HepG2 (cell line): ENCODE measurements around the gene PRPSAP1. TPM values are rescaled to one million over a fixed set of nuclear protein-coding genes. Genes with fewer than 3 reads are reported as not detected.

Experiments
- AKNA ChIP-seq: sonication (generic); formaldehyde crosslinking; IDR thresholded peaks from 2 replicates; pipeline ENCODE4 v1.4.0; 2020; ENCODE audit warnings: missing genetic modification reagents, borderline replicate concordance
- ARNT2 ChIP-seq: sonication (generic); formaldehyde crosslinking; IDR thresholded peaks from 2 replicates; pipeline ENCODE4 v1.8.0; 2022; ENCODE audit warnings: mild to moderate bottlenecking, low read depth, missing genetic modification reagents, moderate library complexity
- CENPT ChIP-seq: sonication (generic); formaldehyde crosslinking; IDR thresholded peaks from 2 replicates; pipeline ENCODE4 v1.8.0; 2022; ENCODE audit warnings: low read depth, mild to moderate bottlenecking, moderate library complexity, missing genetic modification reagents
- NFE2L2 ChIP-seq: fragments of 150-350 bp; IDR thresholded peaks from 2 replicates; pipeline ENCODE4 v1.6.1; 2014; ENCODE audit warnings: low read length
- PLRG1 ChIP-seq: fragments of 450-650 bp; conservative IDR thresholded peaks from 2 replicates; pipeline ENCODE4 v1.6.1; 2016
- SCMH1 ChIP-seq: sonication (generic); formaldehyde crosslinking; IDR thresholded peaks from 2 replicates; pipeline ENCODE4 v1.9.0; 2021; ENCODE audit warnings: missing genetic modification reagents, mild to moderate bottlenecking, borderline replicate concordance
- SIX1 ChIP-seq: sonication (generic); formaldehyde crosslinking; IDR thresholded peaks from 2 replicates; pipeline ENCODE4 v1.4.0; 2020; ENCODE audit warnings: missing genetic modification reagents, borderline replicate concordance
- ZBTB8A ChIP-seq: sonication (generic); formaldehyde crosslinking; IDR thresholded peaks from 2 replicates; pipeline ENCODE4 v1.4.0; 2020; ENCODE audit warnings: mild to moderate bottlenecking, low read depth, missing genetic modification reagents, borderline replicate concordance
- ZNF570 ChIP-seq: sonication (generic); formaldehyde crosslinking; IDR thresholded peaks from 2 replicates; pipeline ENCODE4 v1.4.0; 2020; ENCODE audit warnings: mild to moderate bottlenecking, missing genetic modification reagents, borderline replicate concordance
- ZNF687 ChIP-seq: sonication (generic); formaldehyde crosslinking; IDR thresholded peaks from 2 replicates; pipeline ENCODE4 v1.5.1; 2020; ENCODE audit warnings: mild to moderate bottlenecking, missing genetic modification reagents, moderate library complexity
- ZNF839 ChIP-seq: sonication (generic); formaldehyde crosslinking; IDR thresholded peaks from 2 replicates; pipeline ENCODE4 v1.4.0; 2020; ENCODE audit warnings: missing genetic modification reagents, mild to moderate bottlenecking, borderline replicate concordance
- polyA plus RNA-seq, 8 experiments: library from polyadenylated mRNA; depleted of rRNA in 3 of 8; stranded (reverse) in 7 of 8; unstranded in 1 of 8; fragments of >200 nt; fragmentation: Illumina TruSeq in 4 of 8; extraction: Trizol in 4 of 8; gene quantifications; 2 replicates each; pipeline versions ENCODE4 v1.2.1 to v1.2.3, GENCODE V29; 2011 to 2016; ENCODE audit warnings: low read depth in 4 of 8, missing spikeins in 1 of 8, mixed read lengths in 1 of 8; ENCODE audit not compliant: insufficient read depth in 1 of 8
- total RNA-seq, 5 experiments: library from RNA; depleted of rRNA; stranded (reverse); fragments of >200 nt; fragmentation: Illumina TruSeq; extraction: Trizol; gene quantifications; 2 replicates each; pipeline ENCODE4 v1.2.3, GENCODE V29; 2016; ENCODE audit warnings: low read depth in 1 of 5
- TF ChIP-seq, protein P1 (sequence below): sonication (generic); formaldehyde crosslinking; IDR thresholded peaks from 2 replicates; pipeline ENCODE4 v1.5.0; 2020; ENCODE audit warnings: missing genetic modification reagents, mild to moderate bottlenecking, borderline replicate concordance
- TF ChIP-seq, protein P2 (sequence below): sonication (generic); formaldehyde crosslinking; IDR thresholded peaks from 2 replicates; pipeline ENCODE4 v1.8.0; 2022; ENCODE audit warnings: mild to moderate bottlenecking, missing genetic modification reagents, borderline replicate concordance
- TF ChIP-seq, protein P3 (sequence below): IDR thresholded peaks from 2 replicates; pipeline ENCODE4 v1.6.1; 2018; ENCODE audit warnings: missing genetic modification reagents, mild to moderate bottlenecking, missing compliant biosample characterization

The PRPSAP1 gene
- total and polyA plus RNA-seq, 2 of the 13 experiments (the other 11 are each of a cell fraction or from before 2014, with no cell fraction given): 91.1 to 314 TPM

DNA sequence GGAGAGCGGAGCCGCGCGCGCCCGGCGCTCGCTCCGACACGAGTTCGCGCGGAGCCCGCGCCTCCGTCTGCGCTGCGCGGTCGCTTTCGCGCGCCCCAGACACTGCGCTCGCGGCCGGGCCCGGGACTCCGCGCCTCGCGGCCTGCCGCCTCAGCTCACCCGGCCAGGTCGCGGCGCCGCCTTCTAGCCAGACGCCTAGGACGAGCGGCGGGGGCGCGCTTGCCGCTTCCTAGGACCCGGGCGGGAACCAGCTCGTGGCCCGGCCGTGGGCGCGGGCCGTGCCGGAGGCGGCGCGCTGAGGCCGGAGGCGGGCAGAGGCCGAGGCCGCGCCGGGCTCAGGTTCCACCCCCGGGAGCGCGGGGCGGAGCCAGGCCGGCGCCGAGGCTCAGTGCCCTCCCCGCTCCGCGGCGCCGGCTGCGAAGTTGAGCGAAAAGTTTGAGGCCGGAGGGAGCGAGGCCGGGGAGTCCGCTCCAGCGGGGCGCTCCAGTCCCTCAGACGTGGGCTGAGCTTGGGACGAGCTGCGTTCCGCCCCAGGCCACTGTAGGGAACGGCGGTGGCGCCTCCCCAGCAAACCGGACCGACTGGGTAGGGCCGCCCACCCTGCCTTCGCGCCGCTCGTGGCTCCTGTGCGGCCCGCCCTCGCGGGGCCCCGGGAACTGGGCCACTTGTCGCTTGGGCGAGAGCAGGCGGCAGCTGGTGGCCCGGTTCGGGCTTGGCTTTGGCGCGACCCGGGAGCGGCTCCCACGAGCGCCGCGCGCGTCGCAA, 30.7 kb upstream of the PRPSAP1 start, which contains the start of gene SPHK1 (continued):
- TF ChIP-seq ZNF687 (peak; percentile 59), ZBTB8A (CRISPR knock-in tag) (no peak), AKNA (CRISPR knock-in tag) (no peak), ARNT2 (CRISPR knock-in tag) (peak; percentile 93; the same call in 1 of the 2 replicates), SCMH1 (no peak), ZNF570 (CRISPR knock-in tag) (no peak), CENPT (CRISPR knock-in tag) (no peak; the same call in 1 of the 2 replicates), PLRG1 (no peak), ZNF839 (CRISPR knock-in tag) (0 out of 2 replicates have a peak, but pooled peaks have one; percentile 24), SIX1 (CRISPR knock-in tag) (peak; percentile 45; the same call in 1 of the 2 replicates), NFE2L2 (no peak)
- TF ChIP-seq, protein P1, sequence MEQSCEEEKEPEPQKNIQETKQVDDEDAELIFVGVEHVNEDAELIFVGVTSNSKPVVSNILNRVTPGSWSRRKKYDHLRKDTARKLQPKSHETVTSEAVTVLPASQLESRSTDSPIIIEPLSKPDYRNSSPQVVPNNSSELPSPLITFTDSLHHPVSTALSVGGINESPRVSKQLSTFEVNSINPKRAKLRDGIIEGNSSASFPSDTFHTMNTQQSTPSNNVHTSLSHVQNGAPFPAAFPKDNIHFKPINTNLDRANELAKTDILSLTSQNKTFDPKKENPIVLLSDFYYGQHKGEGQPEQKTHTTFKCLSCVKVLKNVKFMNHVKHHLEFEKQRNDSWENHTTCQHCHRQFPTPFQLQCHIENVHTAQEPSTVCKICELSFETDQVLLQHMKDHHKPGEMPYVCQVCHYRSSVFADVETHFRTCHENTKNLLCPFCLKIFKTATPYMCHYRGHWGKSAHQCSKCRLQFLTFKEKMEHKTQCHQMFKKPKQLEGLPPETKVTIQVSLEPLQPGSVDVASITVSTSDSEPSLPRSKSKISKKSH (CRISPR knock-in tag): peak; percentile 54; the same call in 1 of the 2 replicates
- TF ChIP-seq, protein P2, sequence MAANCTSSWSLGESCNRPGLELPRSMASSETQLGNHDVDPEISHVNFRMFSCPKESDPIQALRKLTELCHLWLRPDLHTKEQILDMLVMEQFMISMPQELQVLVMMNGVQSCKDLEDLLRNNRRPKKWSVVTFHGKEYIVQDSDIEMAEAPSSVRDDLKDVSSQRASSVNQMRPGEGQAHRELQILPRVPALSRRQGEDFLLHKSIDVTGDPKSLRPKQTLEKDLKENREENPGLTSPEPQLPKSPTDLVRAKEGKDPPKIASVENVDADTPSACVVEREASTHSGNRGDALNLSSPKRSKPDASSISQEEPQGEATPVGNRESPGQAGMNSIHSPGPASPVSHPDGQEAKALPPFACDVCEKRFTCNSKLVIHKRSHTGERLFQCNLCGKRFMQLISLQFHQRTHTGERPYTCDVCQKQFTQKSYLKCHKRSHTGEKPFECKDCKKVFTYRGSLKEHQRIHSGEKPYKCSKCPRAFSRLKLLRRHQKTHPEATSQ: peak; percentile 70
- TF ChIP-seq, protein P3, sequence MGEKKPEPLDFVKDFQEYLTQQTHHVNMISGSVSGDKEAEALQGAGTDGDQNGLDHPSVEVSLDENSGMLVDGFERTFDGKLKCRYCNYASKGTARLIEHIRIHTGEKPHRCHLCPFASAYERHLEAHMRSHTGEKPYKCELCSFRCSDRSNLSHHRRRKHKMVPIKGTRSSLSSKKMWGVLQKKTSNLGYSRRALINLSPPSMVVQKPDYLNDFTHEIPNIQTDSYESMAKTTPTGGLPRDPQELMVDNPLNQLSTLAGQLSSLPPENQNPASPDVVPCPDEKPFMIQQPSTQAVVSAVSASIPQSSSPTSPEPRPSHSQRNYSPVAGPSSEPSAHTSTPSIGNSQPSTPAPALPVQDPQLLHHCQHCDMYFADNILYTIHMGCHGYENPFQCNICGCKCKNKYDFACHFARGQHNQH (CRISPR knock-in tag): no peak; the same call in 1 of the 2 replicates
